Measurements from ENCODE around the gene RNF141. TPM values are rescaled to one million over a fixed set of nuclear protein-coding genes. Genes with fewer than 3 reads are reported as not detected.

RNF141 gene
- total RNA-seq, 2 experiments from 2014 or later, result 19.4 to 20.8 TPM

GRCh38 chr11:10483584-10483983 is 57.4 kb downstream of the RNF141 start:
- Mint-ChIP-seq H3K9me3 (no peaks in the 10 kb centered on the region), H3K36me3 (ENCODE audit: low read depth) (peaks cover 6% of the 10 kb centered on the region), H3K4me3 (no peak overlapping the region), H3K27ac (no peak overlapping the region), H3K4me1 (ENCODE audit: low read depth) (peaks cover 8% of the 10 kb centered on the region), H3K27me3 (no peaks in the 10 kb centered on the region)
- intact Hi-C loops (cut with micrococcal nuclease), result no loop called here
- DNase-seq, result no peak
- ChIA-PET CTCF (no interaction called here), POLR2A (interaction anchor here (1.3 kb wide), 1 partner anchor 29 kb away, joined by 3 read pairs; the partner anchor contains the start of gene AMPD3)
- no peak for ATAC-seq
- no peak for TF ChIP-seq CTCF (IDR thresholded peaks at IDR 0.05)

- CTCF ChIA-PET, result no interaction called here
- no peak overlapping the region for H3K4me3 Mint-ChIP-seq
Measured at GRCh38 chr11:10483174-10483573, 57.8 kb downstream of the RNF141 start.

GRCh38 chr11:10481560-10482349 is 59.2 kb downstream of the RNF141 start:
- H3K27ac Mint-ChIP-seq, result no peak overlapping the region
- peaks cover 10% of the 10 kb centered on the region for H3K36me3 Mint-ChIP-seq (ENCODE audit: low read depth)
- peaks cover 6% of the 10 kb centered on the region for H3K4me1 Mint-ChIP-seq (ENCODE audit: low read depth)
- H3K27me3 Mint-ChIP-seq, result no peaks in the 10 kb centered on the region
- H3K4me3 Mint-ChIP-seq, result no peak overlapping the region
- TF ChIP-seq CTCF (IDR thresholded peaks at IDR 0.05), result no peak
- intact Hi-C loops (cut with micrococcal nuclease), result no loop called here
- no peak for ATAC-seq
- no peak for DNase-seq
- ChIA-PET POLR2A (interaction anchor here (1.3 kb wide), 1 partner anchor 22 kb away, joined by 4 read pairs; no protein-coding TSS in a partner anchor), CTCF (no interaction called here)
- no peaks in the 10 kb centered on the region for H3K9me3 Mint-ChIP-seq

More at GRCh38 chr11:10483174-10483573, 57.8 kb downstream of the RNF141 start:
- TF ChIP-seq CTCF (IDR thresholded peaks at IDR 0.05), result no peak
- DNase-seq, result no peak
- ATAC-seq, result no peak
- H3K27me3 Mint-ChIP-seq, result no peaks in the 10 kb centered on the region
- POLR2A ChIA-PET, result interaction anchor here (1.3 kb wide), 2 partner anchors 24 to 28 kb away, joined by 3 to 4 read pairs; partner anchors contain the start of gene AMPD3
- intact Hi-C loops (cut with micrococcal nuclease), result no loop called here
- H3K9me3 Mint-ChIP-seq, result no peaks in the 10 kb centered on the region
- peaks cover 8% of the 10 kb centered on the region for H3K36me3 Mint-ChIP-seq (ENCODE audit: low read depth)
- peaks cover 7% of the 10 kb centered on the region for H3K4me1 Mint-ChIP-seq (ENCODE audit: low read depth)
- no peak overlapping the region for H3K27ac Mint-ChIP-seq

- Mint-ChIP-seq H3K4me1 (ENCODE audit: low read depth) (peaks cover 8% of the 10 kb centered on the region), H3K27me3 (no peaks in the 10 kb centered on the region), H3K36me3 (ENCODE audit: low read depth) (peaks cover 10% of the 10 kb centered on the region), H3K4me3 (no peak overlapping the region), H3K9me3 (no peaks in the 10 kb centered on the region), H3K27ac (no peak overlapping the region)
- intact Hi-C loops (cut with micrococcal nuclease), result no loop called here
- ChIA-PET POLR2A (no interaction called here), CTCF (interaction anchor here (1.7 kb wide), 1 partner anchor 60 kb away, joined by 6 read pairs; the partner anchor contains the start of gene RNF141)
- ATAC-seq (no peak), DNase-seq (no peak)
- no peak for TF ChIP-seq CTCF (IDR thresholded peaks at IDR 0.05)
Measured at GRCh38 chr11:10480760-10481159, 60.2 kb downstream of the RNF141 start.

- intact Hi-C loops (cut with micrococcal nuclease), result no loop called here
- Mint-ChIP-seq H3K27ac (no peak overlapping the region), H3K36me3 (ENCODE audit: low read depth) (peaks cover 15% of the 10 kb centered on the region), H3K4me1 (ENCODE audit: low read depth) (peaks cover 13% of the 10 kb centered on the region), H3K4me3 (no peak overlapping the region), H3K9me3 (no peaks in the 10 kb centered on the region), H3K27me3 (no peaks in the 10 kb centered on the region)
- TF ChIP-seq CTCF (IDR thresholded peaks at IDR 0.05), result no peak
- ATAC-seq (no peak), DNase-seq (no peak)
- POLR2A ChIA-PET, result no interaction called here
- CTCF ChIA-PET, result interaction anchor here (1.4 to 1.7 kb wide), 3 partner anchors 28 to 174 kb away, joined by 3 to 6 read pairs (median 5); partner anchors contain the start of gene RNF141
Measured at GRCh38 chr11:10480026-10480425, 61.0 kb downstream of the RNF141 start.
